GM18951 (cell line): ENCODE data around the gene RBP7.

Experiments used
- POLR2A ChIP-seq: IDR thresholded peaks from 4 replicates; pipeline ENCODE4 v1.6.1; 2011; ENCODE audit warnings: mild to moderate bottlenecking; ENCODE audit not compliant: insufficient read length, insufficient read depth; ENCODE audit errors: extremely low read depth
- in situ Hi-C: fragments of 300-500 bp; cut with MboI; formaldehyde crosslinking; loops from one replicate; pipeline ENCODE4 v1.12.0; 2022; ENCODE audit warnings: low sequenced_read_pairs, mixed read lengths, inconsistent platforms; ENCODE audit not compliant: unreplicated experiment

RBP7 gene

DNA sequence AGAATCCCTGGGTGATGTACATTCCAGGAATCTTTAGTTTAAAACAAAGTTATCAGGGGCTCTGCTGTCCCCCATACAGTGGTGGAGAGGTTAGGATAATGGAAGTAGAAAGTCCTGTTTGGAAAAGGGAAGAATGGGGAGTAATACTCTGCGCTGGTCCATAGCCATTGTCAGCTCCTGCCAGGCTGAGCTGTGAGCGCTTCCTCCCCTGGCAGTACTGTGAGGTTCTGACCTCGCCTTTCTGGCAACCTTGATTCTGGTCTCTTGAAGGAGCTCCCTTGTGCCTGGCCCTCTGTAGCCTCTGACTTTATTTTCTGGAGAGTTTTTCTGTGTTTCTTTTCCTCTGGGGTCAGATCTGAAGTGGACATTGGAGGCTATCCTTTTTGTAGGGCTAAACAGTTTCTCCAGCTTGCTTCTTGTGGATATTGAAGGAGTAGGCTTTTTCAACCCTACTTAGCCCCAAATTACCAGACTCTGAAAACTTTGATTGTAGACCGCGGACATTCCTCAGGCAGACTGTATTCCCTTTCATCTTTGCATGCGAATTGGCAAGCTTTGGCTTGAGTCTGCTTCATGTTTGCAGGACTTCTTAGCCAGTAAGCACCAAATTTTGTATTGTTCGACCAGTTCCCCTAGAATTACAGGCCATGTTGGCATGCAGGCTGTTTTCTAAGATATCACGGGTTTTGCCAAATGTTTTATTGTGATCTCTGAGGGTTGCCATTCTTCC is 49.5 kb downstream of the RBP7 start:
- in situ Hi-C loops, result no loop called here
- no peak for TF ChIP-seq POLR2A

GRCh38 chr1:10048601-10049000 is 51.6 kb downstream of the RBP7 start:
- in situ Hi-C loops, result no loop called here
- TF ChIP-seq POLR2A, result no peak

DNA sequence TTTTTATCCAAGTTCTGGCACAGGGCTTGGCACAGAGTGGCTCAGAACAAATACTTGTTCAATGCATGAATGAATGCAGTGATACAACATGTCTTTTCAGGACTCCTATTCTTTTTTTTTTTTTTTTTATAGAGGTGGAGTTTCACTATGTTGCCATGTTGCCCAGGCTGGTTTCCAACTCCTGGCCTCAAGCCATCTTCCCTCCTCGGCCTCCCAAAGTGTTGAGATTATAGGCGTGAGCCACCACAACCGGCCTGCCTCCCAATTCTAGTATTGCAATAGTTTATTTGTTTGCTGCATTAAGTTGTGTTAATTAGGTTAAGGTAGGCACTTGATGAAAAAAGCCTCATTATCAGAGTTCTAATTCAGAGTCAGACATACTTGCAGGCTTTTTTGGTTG is 53.6 kb downstream of the RBP7 start:
- in situ Hi-C loops, result no loop called here
- TF ChIP-seq POLR2A, result no peak

DNA sequence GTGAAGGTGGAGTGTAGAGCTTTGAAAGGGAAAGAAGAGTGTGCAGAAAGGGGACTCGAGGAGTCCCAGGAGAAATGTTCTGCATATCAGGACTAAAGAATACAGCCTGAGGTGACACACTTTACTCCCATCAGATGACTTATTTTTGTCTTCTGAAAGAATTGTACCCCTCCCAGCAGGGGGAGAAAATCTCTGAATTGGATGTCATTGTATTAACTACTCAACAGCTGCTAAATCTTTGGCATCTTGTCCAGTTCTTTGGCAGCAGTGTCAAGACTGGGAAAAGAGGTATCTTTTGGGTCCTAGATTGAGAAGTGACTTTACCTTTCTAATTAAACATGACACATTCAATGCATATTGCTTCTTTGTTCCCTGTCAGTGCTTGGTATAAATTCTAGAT is 54.6 kb downstream of the RBP7 start:
- TF ChIP-seq POLR2A, result no peak
- in situ Hi-C loops, result no loop called here

DNA sequence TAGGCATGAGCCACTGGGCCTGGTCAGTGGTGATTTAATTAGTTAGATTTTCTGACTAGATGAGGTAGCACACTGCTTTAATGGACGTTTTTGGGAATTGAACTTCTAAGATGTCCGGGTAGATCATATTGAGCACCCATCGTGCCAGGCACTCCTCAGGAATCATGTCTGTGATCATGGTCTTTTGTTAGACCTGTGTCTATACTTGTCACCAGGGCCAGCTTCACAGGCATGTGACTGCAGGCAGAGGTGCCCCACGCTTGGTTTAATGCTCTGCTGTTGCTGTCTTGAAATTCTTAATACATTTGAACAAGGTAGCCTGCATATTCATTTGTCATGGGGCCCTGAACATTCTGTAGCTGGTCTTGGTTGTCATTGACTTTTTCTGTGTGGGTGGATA is 55.3 kb downstream of the RBP7 start:
- TF ChIP-seq POLR2A, result no peak
- in situ Hi-C loops, result no loop called here

DNA sequence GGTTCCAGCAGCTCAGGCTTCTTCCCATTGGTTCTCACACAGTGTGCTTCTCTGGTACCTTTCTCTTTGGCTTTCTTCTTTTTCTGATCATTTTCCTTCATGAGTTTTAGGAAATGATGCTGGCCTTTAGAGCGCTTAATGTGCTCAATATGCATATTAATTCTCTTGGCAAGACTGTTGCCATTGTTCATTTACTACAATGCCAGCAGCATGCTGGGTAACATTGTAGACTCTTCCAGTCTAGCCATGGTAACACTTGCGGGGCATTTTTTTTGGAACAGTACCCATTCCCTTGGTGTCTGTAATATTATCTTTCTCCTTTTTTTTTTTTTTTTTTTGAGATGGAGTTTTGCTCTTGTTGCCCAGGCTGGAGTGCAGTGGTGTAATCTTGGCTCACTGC is 57.4 kb downstream of the RBP7 start:
- in situ Hi-C loops, result no loop called here

GRCh38 chr1:10056599-10056987 is 59.6 kb downstream of the RBP7 start:
- in situ Hi-C loops, result no loop called here
- no peak for TF ChIP-seq POLR2A

More for the DNA sequence above, 57.4 kb downstream of the RBP7 start:
- TF ChIP-seq POLR2A, result no peak

GRCh38 chr1:10057343-10057742 is 60.3 kb downstream of the RBP7 start:
- in situ Hi-C loops, result no loop called here
- no peak for TF ChIP-seq POLR2A

DNA sequence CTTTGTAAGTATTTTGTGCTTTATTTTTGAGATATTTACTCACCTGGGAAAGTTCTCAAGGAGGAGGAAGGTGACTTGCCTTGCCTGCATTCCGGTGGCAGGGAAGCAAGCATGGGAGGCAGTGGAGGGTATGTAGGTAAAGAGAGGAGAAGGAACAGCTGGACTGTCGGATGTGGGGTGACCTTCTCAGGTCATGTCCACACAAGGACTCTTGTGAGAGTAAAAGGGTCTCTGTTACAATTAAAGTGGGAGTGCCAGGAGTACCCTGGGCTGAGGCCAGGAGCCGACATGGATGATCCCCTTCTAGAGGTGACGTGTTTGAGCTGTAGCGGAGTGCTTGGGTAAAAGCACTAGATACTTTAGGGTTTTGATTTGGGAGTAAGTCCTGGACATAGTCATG is 60.8 kb downstream of the RBP7 start:
- no peak for TF ChIP-seq POLR2A
- in situ Hi-C loops, result no loop called here

GRCh38 chr1:10059342-10059718 is 62.3 kb downstream of the RBP7 start:
- no peak for TF ChIP-seq POLR2A
- in situ Hi-C loops, result no loop called here

DNA sequence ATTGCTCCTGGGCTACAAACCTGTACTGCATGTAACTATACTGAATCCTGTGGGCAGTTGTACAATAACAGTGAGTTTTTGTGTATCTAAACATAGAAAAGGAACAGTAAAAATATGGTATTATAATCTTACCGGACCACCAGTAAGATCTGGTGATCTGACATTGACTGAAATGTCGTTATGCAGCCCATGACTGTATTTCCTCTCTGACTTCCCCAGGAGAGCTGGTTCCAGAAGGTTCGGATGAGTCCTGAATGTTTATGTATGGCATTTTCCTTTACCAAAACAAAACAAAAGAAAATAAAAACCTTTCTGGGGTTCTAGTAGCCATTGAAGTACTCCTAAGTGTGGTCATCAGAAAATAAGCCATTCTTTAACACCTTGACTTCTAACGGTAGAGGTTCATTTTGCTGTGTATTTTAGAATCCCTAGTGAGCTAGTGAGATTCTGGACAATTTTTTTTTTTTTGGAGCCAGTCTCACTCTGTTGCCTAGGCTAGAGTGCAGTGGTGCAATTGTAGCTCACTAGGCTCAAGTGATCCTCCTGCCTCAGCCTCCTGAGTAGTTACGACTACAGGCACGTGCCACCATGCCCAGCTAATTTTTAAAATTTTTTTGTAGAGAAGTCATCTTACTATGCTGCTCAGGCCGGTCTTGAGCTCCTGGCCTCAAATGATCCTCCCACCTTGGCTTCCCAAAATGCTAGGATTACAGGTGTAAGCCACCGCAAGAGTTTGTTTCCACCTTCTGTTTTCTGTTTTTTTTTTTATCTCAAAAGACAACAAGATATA is 63.5 kb downstream of the RBP7 start:
- TF ChIP-seq POLR2A, result no peak
- in situ Hi-C loops, result no loop called here

DNA sequence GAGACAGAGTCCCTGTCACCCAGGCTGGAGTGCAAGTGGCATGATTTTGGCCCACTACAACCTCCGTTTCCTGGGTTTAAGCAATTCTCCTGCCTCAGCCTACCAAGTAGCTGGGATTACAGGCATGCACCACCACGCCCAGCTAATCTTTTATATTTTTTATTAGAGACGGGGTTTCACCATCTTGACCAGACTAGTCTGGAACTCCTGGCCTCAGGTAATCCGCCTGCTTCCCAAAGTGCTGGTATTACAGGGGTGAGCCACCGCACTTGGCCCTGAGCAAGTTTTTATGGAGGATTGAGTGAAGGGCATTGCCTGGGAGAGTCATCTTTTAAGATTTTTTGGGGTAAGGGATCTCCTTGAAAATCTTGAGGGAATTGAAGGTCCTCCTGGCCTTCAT is 64.2 kb downstream of the RBP7 start:
- no peak for TF ChIP-seq POLR2A
- in situ Hi-C loops, result no loop called here

GRCh38 chr1:10063878-10064277 is 66.8 kb downstream of the RBP7 start:
- in situ Hi-C loops, result no loop called here
- TF ChIP-seq POLR2A, result no peak

DNA sequence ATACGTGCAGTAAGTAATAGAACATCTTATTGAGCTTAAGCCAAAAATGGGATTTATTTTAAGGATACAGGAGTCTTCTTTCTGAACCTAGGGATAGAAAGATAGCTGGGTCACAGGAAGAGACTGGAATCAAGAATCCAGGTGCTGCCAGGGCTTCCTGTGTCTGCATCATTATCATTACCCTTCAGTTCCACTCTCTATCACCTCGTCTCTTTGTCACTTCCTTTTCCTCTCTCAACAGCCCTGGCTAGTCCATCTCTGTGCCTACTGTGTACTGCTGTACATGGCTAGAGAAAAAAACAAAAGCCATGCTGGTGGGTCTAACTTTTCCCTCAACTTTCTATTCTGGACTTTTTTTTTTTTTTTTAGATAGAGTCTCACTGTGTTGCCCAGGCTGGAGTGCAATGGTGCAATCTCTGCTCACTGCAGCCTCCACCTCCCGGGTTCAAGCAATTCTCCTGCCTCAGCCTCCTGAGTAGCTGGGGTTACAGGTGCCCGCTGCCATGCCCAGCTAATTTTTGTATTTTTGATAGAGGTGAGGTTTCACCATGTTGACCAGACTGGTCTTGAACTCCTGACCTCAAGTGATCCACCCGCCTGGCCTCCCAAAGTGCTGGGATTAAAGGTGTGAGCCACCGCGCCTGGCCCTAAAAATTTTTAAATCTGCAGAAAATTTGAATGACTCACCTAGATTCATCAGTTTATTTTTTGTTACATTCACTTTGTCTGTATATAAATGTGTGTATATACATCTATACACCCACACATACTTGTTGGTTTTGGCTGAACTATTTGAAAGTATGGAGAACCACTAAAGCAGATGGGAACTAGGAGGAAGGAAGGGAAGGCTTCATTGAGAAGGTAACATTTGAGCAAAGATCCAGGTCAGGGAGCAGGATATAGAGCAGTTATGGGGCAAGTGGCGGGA is 67.7 kb downstream of the RBP7 start:
- no peak for TF ChIP-seq POLR2A
- in situ Hi-C loops, result no loop called here

- TF ChIP-seq POLR2A, result no peak
- in situ Hi-C loops, result no loop called here
These were observed 68.3 kb downstream of the RBP7 start for GRCh38 chr1:10065344-10065685.
